SH-SY5Y (cell line): ENCODE measurements around the gene ZNF81.

Experiments
- GATA2 ChIP-seq: IDR thresholded peaks from 2 replicates; pipeline ENCODE4 v1.6.1; 2011; ENCODE audit warnings: mild to moderate bottlenecking, low read depth, low read length
- GATA3 ChIP-seq: IDR thresholded peaks from 2 replicates; pipeline ENCODE4 v1.6.1; 2011; ENCODE audit warnings: low read depth, mild to moderate bottlenecking, low read length, moderate library complexity

DNA sequence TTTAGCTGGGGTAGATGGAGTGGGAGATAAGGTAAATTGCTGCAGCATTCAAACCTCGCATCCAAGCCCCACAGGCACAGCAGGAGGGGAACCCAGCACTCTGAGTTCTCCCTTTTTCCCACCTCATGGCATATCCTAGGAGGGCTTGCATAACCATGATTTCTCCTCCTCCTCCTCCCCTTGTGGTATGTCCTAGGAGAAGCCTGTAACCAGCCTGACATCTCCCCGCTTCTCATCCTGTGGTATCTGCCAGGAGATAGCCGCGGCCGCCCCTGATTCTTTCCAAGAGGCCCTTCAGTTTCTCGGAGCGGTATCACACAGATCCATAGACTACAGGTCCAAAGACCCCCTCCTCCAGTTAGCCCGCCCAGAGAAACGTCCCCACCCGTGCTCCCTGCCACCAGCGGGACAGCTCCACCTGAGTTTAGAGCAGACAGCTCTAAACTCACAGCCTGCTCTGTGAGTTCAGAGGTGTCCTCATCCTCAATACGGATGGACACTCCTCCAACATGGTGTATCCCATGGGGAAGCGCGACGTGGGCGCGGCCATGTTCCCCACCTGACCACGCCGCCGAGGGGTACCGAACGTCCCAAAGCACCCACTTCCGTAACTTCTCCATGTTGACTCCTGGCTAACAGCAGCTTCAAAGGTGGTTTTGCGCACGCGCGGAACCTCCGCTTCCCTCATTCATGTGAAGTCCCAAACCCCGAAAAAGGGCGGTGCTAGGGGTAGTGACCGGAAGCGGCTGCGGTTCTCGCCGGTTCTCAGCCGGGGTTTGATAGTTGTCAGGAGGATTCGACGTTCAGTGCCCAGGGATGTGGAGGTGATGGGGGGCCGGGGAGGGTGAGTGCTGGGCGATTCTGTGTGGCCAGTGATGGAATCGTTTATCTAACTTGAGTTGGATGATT, at the start of gene ZNF81:
- TF ChIP-seq GATA2 (peak; percentile 90), GATA3 (peak; percentile 44; the same call in 1 of the 2 replicates)
